Liver (tissue), 3 donors: Measurements from ENCODE around the gene ADSS2.

Experiments used
- RAD21 ChIP-seq, 2 donors: IDR thresholded peaks; 2 replicates each; pipeline ENCODE4 v1.6.1; 2016; ENCODE audit warnings: antibody characterized with exemption in 2 of 2, mild to moderate bottlenecking in 2 of 2
- RXRA ChIP-seq, 2 donors: IDR thresholded peaks; 2 replicates each; pipeline ENCODE4 v1.6.1; 2017 to 2018; ENCODE audit warnings: antibody characterized with exemption in 2 of 2, mild to moderate bottlenecking in 1 of 2
- TF ChIP-seq, protein P1 (sequence below): fragments of 150-350 bp; IDR thresholded peaks from 2 replicates; pipeline ENCODE4 v1.5.1; 2017; ENCODE audit warnings: improper control_type of control experiment, low read depth, low read length; ENCODE audit not compliant: missing input control
- TF ChIP-seq, protein P2 (sequence below): IDR thresholded peaks from 2 replicates; pipeline ENCODE4 v1.6.1; 2016; ENCODE audit warnings: antibody characterized with exemption, mild to moderate bottlenecking
- TF ChIP-seq, protein P3 (sequence below): IDR thresholded peaks from 2 replicates; pipeline ENCODE4 v1.6.1; 2016; ENCODE audit warnings: antibody characterized with exemption
- donor health status: healthy.
- donor health status: healthy.

DNA sequence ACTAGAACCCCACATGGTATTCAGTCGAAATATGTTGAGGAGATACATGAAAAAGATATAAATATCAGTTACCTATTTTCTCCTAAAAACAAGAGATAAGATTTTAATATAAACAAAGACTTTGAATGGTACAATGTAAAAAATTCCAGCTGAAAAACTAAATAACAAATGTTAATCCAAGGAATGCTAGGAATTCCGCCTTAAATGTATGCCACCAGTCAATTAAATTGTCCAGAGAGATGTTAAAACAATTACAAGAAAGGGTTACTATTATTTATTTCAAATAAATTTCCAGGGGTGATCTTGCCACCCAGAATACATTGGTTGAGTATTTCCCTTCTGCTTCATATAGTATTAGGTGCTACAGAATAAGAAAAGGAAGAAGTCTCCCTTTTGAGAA is 4.2 kb downstream of the ADSS2 start:
- TF ChIP-seq, protein P1, sequence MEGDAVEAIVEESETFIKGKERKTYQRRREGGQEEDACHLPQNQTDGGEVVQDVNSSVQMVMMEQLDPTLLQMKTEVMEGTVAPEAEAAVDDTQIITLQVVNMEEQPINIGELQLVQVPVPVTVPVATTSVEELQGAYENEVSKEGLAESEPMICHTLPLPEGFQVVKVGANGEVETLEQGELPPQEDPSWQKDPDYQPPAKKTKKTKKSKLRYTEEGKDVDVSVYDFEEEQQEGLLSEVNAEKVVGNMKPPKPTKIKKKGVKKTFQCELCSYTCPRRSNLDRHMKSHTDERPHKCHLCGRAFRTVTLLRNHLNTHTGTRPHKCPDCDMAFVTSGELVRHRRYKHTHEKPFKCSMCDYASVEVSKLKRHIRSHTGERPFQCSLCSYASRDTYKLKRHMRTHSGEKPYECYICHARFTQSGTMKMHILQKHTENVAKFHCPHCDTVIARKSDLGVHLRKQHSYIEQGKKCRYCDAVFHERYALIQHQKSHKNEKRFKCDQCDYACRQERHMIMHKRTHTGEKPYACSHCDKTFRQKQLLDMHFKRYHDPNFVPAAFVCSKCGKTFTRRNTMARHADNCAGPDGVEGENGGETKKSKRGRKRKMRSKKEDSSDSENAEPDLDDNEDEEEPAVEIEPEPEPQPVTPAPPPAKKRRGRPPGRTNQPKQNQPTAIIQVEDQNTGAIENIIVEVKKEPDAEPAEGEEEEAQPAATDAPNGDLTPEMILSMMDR: no peak
- TF ChIP-seq, protein P2, sequence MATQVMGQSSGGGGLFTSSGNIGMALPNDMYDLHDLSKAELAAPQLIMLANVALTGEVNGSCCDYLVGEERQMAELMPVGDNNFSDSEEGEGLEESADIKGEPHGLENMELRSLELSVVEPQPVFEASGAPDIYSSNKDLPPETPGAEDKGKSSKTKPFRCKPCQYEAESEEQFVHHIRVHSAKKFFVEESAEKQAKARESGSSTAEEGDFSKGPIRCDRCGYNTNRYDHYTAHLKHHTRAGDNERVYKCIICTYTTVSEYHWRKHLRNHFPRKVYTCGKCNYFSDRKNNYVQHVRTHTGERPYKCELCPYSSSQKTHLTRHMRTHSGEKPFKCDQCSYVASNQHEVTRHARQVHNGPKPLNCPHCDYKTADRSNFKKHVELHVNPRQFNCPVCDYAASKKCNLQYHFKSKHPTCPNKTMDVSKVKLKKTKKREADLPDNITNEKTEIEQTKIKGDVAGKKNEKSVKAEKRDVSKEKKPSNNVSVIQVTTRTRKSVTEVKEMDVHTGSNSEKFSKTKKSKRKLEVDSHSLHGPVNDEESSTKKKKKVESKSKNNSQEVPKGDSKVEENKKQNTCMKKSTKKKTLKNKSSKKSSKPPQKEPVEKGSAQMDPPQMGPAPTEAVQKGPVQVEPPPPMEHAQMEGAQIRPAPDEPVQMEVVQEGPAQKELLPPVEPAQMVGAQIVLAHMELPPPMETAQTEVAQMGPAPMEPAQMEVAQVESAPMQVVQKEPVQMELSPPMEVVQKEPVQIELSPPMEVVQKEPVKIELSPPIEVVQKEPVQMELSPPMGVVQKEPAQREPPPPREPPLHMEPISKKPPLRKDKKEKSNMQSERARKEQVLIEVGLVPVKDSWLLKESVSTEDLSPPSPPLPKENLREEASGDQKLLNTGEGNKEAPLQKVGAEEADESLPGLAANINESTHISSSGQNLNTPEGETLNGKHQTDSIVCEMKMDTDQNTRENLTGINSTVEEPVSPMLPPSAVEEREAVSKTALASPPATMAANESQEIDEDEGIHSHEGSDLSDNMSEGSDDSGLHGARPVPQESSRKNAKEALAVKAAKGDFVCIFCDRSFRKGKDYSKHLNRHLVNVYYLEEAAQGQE: no peak
- TF ChIP-seq, protein P3, sequence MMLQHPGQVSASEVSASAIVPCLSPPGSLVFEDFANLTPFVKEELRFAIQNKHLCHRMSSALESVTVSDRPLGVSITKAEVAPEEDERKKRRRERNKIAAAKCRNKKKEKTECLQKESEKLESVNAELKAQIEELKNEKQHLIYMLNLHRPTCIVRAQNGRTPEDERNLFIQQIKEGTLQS: no peak
- no peak for TF ChIP-seq RXRA (IDR thresholded peaks at IDR 0.05)
- TF ChIP-seq RAD21 (IDR thresholded peaks at IDR 0.05): no peak
